DND-41 (cell line): ENCODE data around the gene SCUBE1.

ENCODE experiments used
- ATAC-seq: fragments of 200-7000 bp; cut with Tn5 transposase; 3 replicates; pipeline ENCODE4 v1.9.1; 2021; ENCODE audit warnings: low read depth; ENCODE audit not compliant: insufficient read depth
- DNase-seq: peaks from one replicate; pipeline ENCODE4 v3.0.0-alpha.2; 2020
- H2AFZ ChIP-seq: 2 replicates; pipeline ENCODE4 v1.6.0; 2012; ENCODE audit warnings: low read depth, low read length
- H3K27ac ChIP-seq: 2 replicates; pipeline ENCODE4 v1.5.1; 2012; ENCODE audit warnings: low read length, inconsistent platforms
- H3K27me3 ChIP-seq: fragments of 200-600 bp; sonication (generic); 2 replicates; pipeline ENCODE4 v1.6.0; 2012; ENCODE audit warnings: low read length, mild to moderate bottlenecking, inconsistent platforms; ENCODE audit not compliant: insufficient read depth, poor library complexity
- H3K36me3 ChIP-seq: 2 replicates; pipeline ENCODE4 v1.5.1; 2012; ENCODE audit warnings: low read length, inconsistent platforms; ENCODE audit not compliant: insufficient read depth
- H3K4me1 ChIP-seq: 2 replicates; pipeline ENCODE4 v1.5.1; 2012; ENCODE audit warnings: mild to moderate bottlenecking, low read length; ENCODE audit not compliant: insufficient read depth
- H3K4me2 ChIP-seq: 2 replicates; pipeline ENCODE4 v1.6.0; 2012; ENCODE audit warnings: mild to moderate bottlenecking, moderate library complexity, low read length, inconsistent platforms; ENCODE audit not compliant: insufficient read depth
- H3K4me3 ChIP-seq, 2 experiments: fragments of 200-600 bp in 1 of 2; shearing (Covaris generic) in 1 of 2; 2 replicates each; pipeline ENCODE4 v1.5.1; 2012 to 2016; ENCODE audit warnings: inconsistent platforms in 2 of 2, low read length in 2 of 2, mild to moderate bottlenecking in 2 of 2, low read depth in 1 of 2, moderate library complexity in 1 of 2
- H3K79me2 ChIP-seq: 2 replicates; pipeline ENCODE4 v1.6.0; 2012; ENCODE audit warnings: low read length, inconsistent platforms; ENCODE audit not compliant: insufficient read depth
- H3K9ac ChIP-seq: 2 replicates; pipeline ENCODE4 v1.6.0; 2012; ENCODE audit warnings: low read depth, mild to moderate bottlenecking, inconsistent platforms, low read length, moderate library complexity
- H3K9me3 ChIP-seq: 2 replicates; pipeline ENCODE4 v1.5.1; 2012; ENCODE audit warnings: low read length, moderate library complexity, mild to moderate bottlenecking, inconsistent platforms; ENCODE audit not compliant: insufficient read depth, severe bottlenecking
- H4K20me1 ChIP-seq: 2 replicates; pipeline ENCODE4 v1.6.0; 2012; ENCODE audit warnings: low read length; ENCODE audit not compliant: insufficient read depth
- CTCF ChIP-seq: IDR thresholded peaks from 2 replicates; pipeline ENCODE4 v1.5.1; 2012; ENCODE audit warnings: borderline replicate concordance, low read length, moderate library complexity, mild to moderate bottlenecking; ENCODE audit not compliant: poor library complexity, severe bottlenecking; ENCODE audit errors: extremely low read depth
- EZH2 ChIP-seq: IDR thresholded peaks from 3 replicates; pipeline ENCODE4 v1.6.1; 2012; ENCODE audit warnings: borderline replicate concordance, low read depth, mild to moderate bottlenecking, moderate library complexity, low read length, inconsistent platforms; ENCODE audit not compliant: severe bottlenecking

Gene SCUBE1

GRCh38 chr22:43308060-43308830 is 34.9 kb downstream of the SCUBE1 start:
- ATAC-seq (no peak), DNase-seq (no peak)
- no peak overlapping the region for H3K4me2 ChIP-seq
- H4K20me1 ChIP-seq, result peaks cover 7% of the 10 kb centered on the region; the same call in 1 of the 2 replicates
- no peaks in the 10 kb centered on the region for H3K9me3 ChIP-seq
- no peaks in the 10 kb centered on the region for H3K4me1 ChIP-seq
- no peak overlapping the region for H2AFZ ChIP-seq
- no peaks in the 10 kb centered on the region for H3K36me3 ChIP-seq
- H3K79me2 ChIP-seq, result no peaks in the 10 kb centered on the region
- no peak overlapping the region for H3K27ac ChIP-seq
- H3K27me3 ChIP-seq, result peaks cover 6% of the 10 kb centered on the region
- H3K9ac ChIP-seq, result no peak overlapping the region
- no peak overlapping the region for H3K4me3 ChIP-seq
- TF ChIP-seq EZH2 (no peak), CTCF (no peak)

GRCh38 chr22:43305806-43306205 is 37.4 kb downstream of the SCUBE1 start:
- ATAC-seq (no peak), DNase-seq (no peak)
- Histone ChIP-seq H3K4me1 (no peaks in the 10 kb centered on the region), H2AFZ (no peak overlapping the region), H3K27me3 (peaks cover 6% of the 10 kb centered on the region), H3K9ac (no peak overlapping the region), H3K36me3 (no peaks in the 10 kb centered on the region), H3K4me2 (no peak overlapping the region), H4K20me1 (peaks cover 5% of the 10 kb centered on the region; the same call in 1 of the 2 replicates), H3K27ac (no peak overlapping the region), H3K79me2 (no peaks in the 10 kb centered on the region), H3K9me3 (no peaks in the 10 kb centered on the region), H3K4me3 (no peak overlapping the region)
- TF ChIP-seq CTCF (no peak), EZH2 (no peak)

- no peak overlapping the region for H2AFZ ChIP-seq
- H4K20me1 ChIP-seq, result peaks cover 7% of the 10 kb centered on the region; the same call in 1 of the 2 replicates
- ATAC-seq (no peak), DNase-seq (no peak)
- H3K9ac ChIP-seq, result no peak overlapping the region
- H3K4me1 ChIP-seq, result no peaks in the 10 kb centered on the region
- no peaks in the 10 kb centered on the region for H3K36me3 ChIP-seq
- no peak overlapping the region for H3K4me3 ChIP-seq
- no peaks in the 10 kb centered on the region for H3K79me2 ChIP-seq
- TF ChIP-seq CTCF (no peak), EZH2 (no peak)
- H3K27ac ChIP-seq, result no peak overlapping the region
- peaks cover 2% of the 10 kb centered on the region for H3K27me3 ChIP-seq
- H3K4me2 ChIP-seq, result no peak overlapping the region
- no peaks in the 10 kb centered on the region for H3K9me3 ChIP-seq
Measured at GRCh38 chr22:43304831-43305590, 38.2 kb downstream of the SCUBE1 start.
